ENCODE data around the gene TOPAZ1. TPM values are rescaled to one million over a fixed set of nuclear protein-coding genes. Genes with fewer than 3 reads are reported as not detected.

Gene TOPAZ1
- polyA plus RNA-seq, 1 donor from 2014 or later, result not detected

- H3K4me2 ChIP-seq (ENCODE audit: low read length), result no peak overlapping the region
- H3K79me2 ChIP-seq (replicated peaks; ENCODE audit: insufficient read depth, low read length), result no peaks in the 10 kb centered on the region
- no peaks in the 10 kb centered on the region for H3F3A ChIP-seq (ENCODE audit: insufficient read depth, low read length, poor library complexity, severe bottlenecking)
- H4K20me1 ChIP-seq (ENCODE audit: insufficient read depth), result no peaks in the 10 kb centered on the region
- no peaks in the 10 kb centered on the region for H3K9me3 ChIP-seq (ENCODE audit: low read length)
- H2AFZ ChIP-seq (ENCODE audit: low read depth, low read length), result no peak overlapping the region
- no peaks in the 10 kb centered on the region for H3K36me3 ChIP-seq (ENCODE audit: insufficient read depth, low read length)
- H3K27ac ChIP-seq (ENCODE audit: low read length), result no peak overlapping the region
- no peak overlapping the region for H3K9ac ChIP-seq (ENCODE audit: low read length)
- no peak overlapping the region for H3K4me3 ChIP-seq (ENCODE audit: low read length)
- TF ChIP-seq MXI1 (conservative IDR thresholded peaks at IDR 0.05; ENCODE audit: poor library complexity, severe bottlenecking), result no peak
- no peak for TF ChIP-seq TAF1 (IDR thresholded peaks at IDR 0.05; ENCODE audit: low read depth)
- TF ChIP-seq SMC3 (conservative IDR thresholded peaks at IDR 0.05; ENCODE audit: poor library complexity), result no peak
- no peak for TF ChIP-seq POLR2AphosphoS5 (IDR thresholded peaks at IDR 0.05)
- TF ChIP-seq REST (IDR thresholded peaks at IDR 0.05; ENCODE audit: borderline replicate concordance), result no peak
- no peak for TF ChIP-seq EP300 (conservative IDR thresholded peaks at IDR 0.05; ENCODE audit: poor library complexity, severe bottlenecking)
- no peak for TF ChIP-seq EZH2 (IDR thresholded peaks at IDR 0.05; ENCODE audit: borderline replicate concordance, insufficient read depth, low read length, poor library complexity, severe bottlenecking)
- no peak for TF ChIP-seq CTCF (IDR thresholded peaks at IDR 0.05; ENCODE audit: poor library complexity, severe bottlenecking)
- no peaks in the 10 kb centered on the region for H3K27me3 ChIP-seq (ENCODE audit: insufficient read depth, low read depth, low read length)
- no peaks in the 10 kb centered on the region for H3K9me2 ChIP-seq (ENCODE audit: insufficient read depth, low read length)
These were observed 43.3 kb downstream of the TOPAZ1 start for GRCh38 chr3:44284949-44285348.

GRCh38 chr3:44289882-44290462 lies 48.3 kb downstream of the TOPAZ1 start:
- H3F3A ChIP-seq (ENCODE audit: insufficient read depth, low read length, poor library complexity, severe bottlenecking), result no peaks in the 10 kb centered on the region
- no peak overlapping the region for H3K9ac ChIP-seq (ENCODE audit: low read length)
- no peaks in the 10 kb centered on the region for H4K20me1 ChIP-seq (ENCODE audit: insufficient read depth)
- H3K4me2 ChIP-seq (ENCODE audit: low read length), result no peak overlapping the region
- TF ChIP-seq EZH2 (IDR thresholded peaks at IDR 0.05; ENCODE audit: borderline replicate concordance, insufficient read depth, low read length, poor library complexity, severe bottlenecking), result no peak
- TF ChIP-seq RAD21 (conservative IDR thresholded peaks at IDR 0.05), result no peak
- no peak for TF ChIP-seq REST (IDR thresholded peaks at IDR 0.05; ENCODE audit: borderline replicate concordance)
- TF ChIP-seq CTCF (IDR thresholded peaks at IDR 0.05; ENCODE audit: poor library complexity, severe bottlenecking), result no peak
- no peak for TF ChIP-seq POLR2AphosphoS5 (IDR thresholded peaks at IDR 0.05)
- TF ChIP-seq MXI1 (conservative IDR thresholded peaks at IDR 0.05; ENCODE audit: poor library complexity, severe bottlenecking), result no peak
- H3K9me2 ChIP-seq (ENCODE audit: insufficient read depth, low read length), result no peaks in the 10 kb centered on the region
- H3K4me3 ChIP-seq (ENCODE audit: low read length), result no peak overlapping the region
- no peaks in the 10 kb centered on the region for H3K9me3 ChIP-seq (ENCODE audit: low read length)
- no peak overlapping the region for H3K27ac ChIP-seq (ENCODE audit: low read length)
- H3K36me3 ChIP-seq (ENCODE audit: insufficient read depth, low read length), result no peaks in the 10 kb centered on the region
- H2AFZ ChIP-seq (ENCODE audit: low read depth, low read length), result no peak overlapping the region
- no peaks in the 10 kb centered on the region for H3K27me3 ChIP-seq (ENCODE audit: insufficient read depth, low read depth, low read length)
- H3K79me2 ChIP-seq (replicated peaks; ENCODE audit: insufficient read depth, low read length), result no peaks in the 10 kb centered on the region
